Cardiac muscle cell (in vitro differentiated cells and primary cell): ENCODE results near the gene PHOX2A. TPM values are rescaled to one million over a fixed set of nuclear protein-coding genes. Genes with fewer than 3 reads are reported as not detected.

ENCODE experiments used
- DNase-seq, 2 donors: peaks; one replicate each; pipeline versions ENCODE4 v3.0.0 to v3.0.0-alpha.2; 2010 to 2017; ENCODE audit warnings: low read depth in 1 of 2, low spot score in 1 of 2
- H3K27ac ChIP-seq: fragments of 200-600 bp; sonication (generic); 2 replicates; pipeline ENCODE4 v1.5.1; 2016
- H3K27me3 ChIP-seq: fragments of 200-600 bp; sonication (generic); 2 replicates; pipeline ENCODE4 v1.6.0; 2016; ENCODE audit warnings: control low read depth
- H3K36me3 ChIP-seq: fragments of 200-600 bp; sonication (generic); 2 replicates; pipeline ENCODE4 v1.5.1; 2016; ENCODE audit warnings: control low read depth
- H3K4me1 ChIP-seq: fragments of 200-600 bp; sonication (generic); 2 replicates; pipeline ENCODE4 v1.8.1; 2017; ENCODE audit warnings: low read depth, mild to moderate bottlenecking, mixed run types
- H3K4me3 ChIP-seq: fragments of 200-600 bp; sonication (generic); 2 replicates; pipeline ENCODE4 v1.5.1; 2016; ENCODE audit warnings: mild to moderate bottlenecking
- H3K9me3 ChIP-seq: fragments of 200-600 bp; sonication (generic); 2 replicates; pipeline ENCODE4 v1.5.1; 2017; ENCODE audit warnings: low read depth, mild to moderate bottlenecking, control low read depth
- CTCF ChIP-seq: IDR thresholded peaks from 2 replicates; pipeline ENCODE4 v1.5.1; 2012; ENCODE audit warnings: low read depth, mild to moderate bottlenecking, low read length
- polyA plus RNA-seq: library from polyadenylated mRNA; unstranded; fragments of >200 nt; fragmentation: Nextera tagmentation; extraction: Ambion mirVana; gene quantifications from 2 replicates; pipeline ENCODE4 v1.2.1, GENCODE V29; 2016
- total RNA-seq: library from RNA; depleted of rRNA; stranded (reverse); fragments of >200 nt; gene quantifications from 2 replicates; pipeline ENCODE4 v1.2.3, GENCODE V29; 2016

The PHOX2A gene
- total and polyA plus RNA-seq, 2 experiments from 2014 or later, result 0.30 TPM; not detected in 1

- no peaks in the 10 kb centered on the region for H3K27me3 ChIP-seq
- no peak for DNase-seq
- no peaks in the 10 kb centered on the region for H3K36me3 ChIP-seq
- no peak overlapping the region for H3K27ac ChIP-seq
- no peaks in the 10 kb centered on the region for H3K4me1 ChIP-seq
- H3K9me3 ChIP-seq, result no peaks in the 10 kb centered on the region
- no peak for TF ChIP-seq CTCF
- no peak overlapping the region for H3K4me3 ChIP-seq
These were observed 48.3 kb downstream of the PHOX2A start for GRCh38 chr11:72195518-72196270.

- DNase-seq, result peak in 1 of 2 donors; percentile 15
- Histone ChIP-seq H3K27me3 (no peaks in the 10 kb centered on the region), H3K4me1 (no peaks in the 10 kb centered on the region), H3K4me3 (no peak within 1 kb of the TSS), H3K36me3 (no peaks in the 10 kb centered on the region), H3K9me3 (no peaks in the 10 kb centered on the region), H3K27ac (no peak within 1 kb of the TSS)
- TF ChIP-seq CTCF, result no peak
These were observed 52.0 kb downstream of the PHOX2A start, which contains the start of gene FOLR1 for GRCh38 chr11:72191961-72192381. TSS of gene FOLR1 (plus strand) at chr11:72192140. CDS start at chr11:72192174, 34 bp downstream.

GRCh38 chr11:72190631-72191071, 53.3 kb downstream of the PHOX2A start:
- peak in 1 of 2 donors; percentile 15 for DNase-seq
- Histone ChIP-seq H3K27ac (no peak overlapping the region), H3K36me3 (no peaks in the 10 kb centered on the region), H3K4me3 (no peak overlapping the region), H3K27me3 (no peaks in the 10 kb centered on the region), H3K9me3 (no peaks in the 10 kb centered on the region), H3K4me1 (no peaks in the 10 kb centered on the region)
- TF ChIP-seq CTCF, result no peak

GRCh38 chr11:72189455-72190250, 54.3 kb downstream of the PHOX2A start:
- H3K4me1 ChIP-seq, result no peaks in the 10 kb centered on the region
- H3K27ac ChIP-seq, result no peak overlapping the region
- no peaks in the 10 kb centered on the region for H3K9me3 ChIP-seq
- no peak for TF ChIP-seq CTCF
- H3K27me3 ChIP-seq, result no peaks in the 10 kb centered on the region
- no peak for DNase-seq
- no peak overlapping the region for H3K4me3 ChIP-seq
- no peaks in the 10 kb centered on the region for H3K36me3 ChIP-seq

Other genes starting within 250 kb of the PHOX2A start
- gene IL18BP, start 245.3 kb downstream of the PHOX2A start, total RNA-seq, result 3.5 and 7.3 TPM in 2 replicates
- gene IL18BP, start 245.3 kb downstream of the PHOX2A start, polyA plus RNA-seq, result 1.2 and 2.8 TPM in 2 replicates
- gene NUMA1, start 163.6 kb downstream of the PHOX2A start, total RNA-seq, result 189 and 417 TPM in 2 replicates
- 119 and 161 TPM in 2 replicates for gene NUMA1, start 163.6 kb downstream of the PHOX2A start, polyA plus RNA-seq
- 4.3 and 5.4 TPM in 2 replicates for gene LRRC51, start 163.3 kb downstream of the PHOX2A start, total RNA-seq
- 5.6 and 7.3 TPM in 2 replicates for gene LRRC51, start 163.3 kb downstream of the PHOX2A start, polyA plus RNA-seq
- gene LAMTOR1, start 140.9 kb downstream of the PHOX2A start, total RNA-seq, result 100 and 147 TPM in 2 replicates
- gene LAMTOR1, start 140.9 kb downstream of the PHOX2A start, polyA plus RNA-seq, result 137 and 180 TPM in 2 replicates
- not detected in 2 replicates for gene TOMT, start 138.3 kb downstream of the PHOX2A start, total RNA-seq
- not detected in 2 replicates for gene TOMT, start 138.3 kb downstream of the PHOX2A start, polyA plus RNA-seq
- gene ANAPC15, start 131.5 kb downstream of the PHOX2A start, total RNA-seq, result 49.9 and 54.2 TPM in 2 replicates
- 59.7 and 101 TPM in 2 replicates for gene ANAPC15, start 131.5 kb downstream of the PHOX2A start, polyA plus RNA-seq
- not detected in 2 replicates for gene FOLR3, start 108.5 kb downstream of the PHOX2A start, total RNA-seq
- gene FOLR3, start 108.5 kb downstream of the PHOX2A start, polyA plus RNA-seq, result not detected in 2 replicates
- gene FOLR1, start 52.0 kb downstream of the PHOX2A start, total RNA-seq, result 0.88 and 1.8 TPM in 2 replicates
- gene FOLR1, start 52.0 kb downstream of the PHOX2A start, polyA plus RNA-seq, result 3.1 and 3.9 TPM in 2 replicates
- not detected in 2 replicates for gene FOLR2, start 27.4 kb downstream of the PHOX2A start, total RNA-seq
- not detected in 2 replicates for gene FOLR2, start 27.4 kb downstream of the PHOX2A start, polyA plus RNA-seq
- gene INPPL1, start 19.4 kb downstream of the PHOX2A start, total RNA-seq, result 178 and 182 TPM in 2 replicates
- gene INPPL1, start 19.4 kb downstream of the PHOX2A start, polyA plus RNA-seq, result 130 and 156 TPM in 2 replicates
- gene CLPB, start 190.4 kb upstream of the PHOX2A start, total RNA-seq, result 23.3 and 30.4 TPM in 2 replicates
- gene CLPB, start 190.4 kb upstream of the PHOX2A start, polyA plus RNA-seq, result 8.5 and 11.3 TPM in 2 replicates